Bronchial epithelial cell (primary cell): ENCODE data around the gene THAP8. TPM values are rescaled to one million over a fixed set of nuclear protein-coding genes. Genes with fewer than 3 reads are reported as not detected.

Experiments
- DNase-seq: peaks from one replicate; pipeline ENCODE4 v3.0.0-alpha.2; 2010; ENCODE audit warnings: low read depth
- FAIRE-seq: peaks from 2 replicates; lab custom pipeline; 2011; peaks lifted over from hg19 to GRCh38; lab: Jason Lieb, UNC
- H3K27me3 ChIP-seq: 2 replicates; pipeline ENCODE4 v1.5.1; 2011; ENCODE audit warnings: low read length; ENCODE audit not compliant: control insufficient read depth, insufficient read depth
- H3K36me3 ChIP-seq: 2 replicates; pipeline ENCODE4 v1.5.1; 2011; ENCODE audit warnings: low read length; ENCODE audit not compliant: control insufficient read depth, insufficient read depth
- H3K4me3 ChIP-seq: 2 replicates; pipeline ENCODE4 v1.5.1; 2011; ENCODE audit warnings: mild to moderate bottlenecking, low read depth, low read length, control low read depth
- CTCF ChIP-seq: IDR thresholded peaks from 2 replicates; pipeline ENCODE4 v1.5.1; 2011; ENCODE audit warnings: mild to moderate bottlenecking, moderate library complexity, low read length, control low read depth, inconsistent platforms; ENCODE audit not compliant: insufficient read depth, severe bottlenecking
- total RNA-seq: library from RNA; depleted of rRNA; stranded (reverse); fragments of >200 nt; gene quantifications from 2 replicates; pipeline ENCODE4 v1.2.1, GENCODE V29; 2014

THAP8 gene
- total RNA-seq, 1 donor from 2014 or later: 2.1 TPM

- DNase-seq (no peak), FAIRE-seq (no peak)
- Histone ChIP-seq H3K27me3 (no peaks in the 10 kb centered on the region), H3K4me3 (no peak overlapping the region), H3K36me3 (no peaks in the 10 kb centered on the region)
- TF ChIP-seq CTCF: no peak
Measured at GRCh38 chr19:36019061-36019670, 34.9 kb downstream of the THAP8 start.

- DNase-seq (peak; percentile 97), FAIRE-seq (no peak)
- H3K36me3 ChIP-seq: peaks cover 2% of the 10 kb centered on the region
- peak within 1 kb of the TSS; percentile 68 for H3K4me3 ChIP-seq
- no peak for TF ChIP-seq CTCF
- no peaks in the 10 kb centered on the region for H3K27me3 ChIP-seq
Measured at GRCh38 chr19:36014012-36014924, 39.8 kb downstream of the THAP8 start, which contains the start of gene ALKBH6. ALKBH6 (minus strand) TSS chr19:36014213; CDS start chr19:36013397, 816 bp downstream.

GRCh38 chr19:36013280-36014011, 40.6 kb downstream of the THAP8 start:
- FAIRE-seq (no peak), DNase-seq (no peak)
- Histone ChIP-seq H3K27me3 (no peaks in the 10 kb centered on the region), H3K36me3 (peaks cover 2% of the 10 kb centered on the region), H3K4me3 (peak overlapping the region; percentile 68)
- no peak for TF ChIP-seq CTCF

GRCh38 chr19:36010402-36010801, 43.7 kb downstream of the THAP8 start:
- no peak for TF ChIP-seq CTCF
- DNase-seq (no peak), FAIRE-seq (no peak)
- Histone ChIP-seq H3K36me3 (peaks cover 2% of the 10 kb centered on the region), H3K27me3 (no peaks in the 10 kb centered on the region), H3K4me3 (no peak overlapping the region)

- Histone ChIP-seq H3K4me3 (peak overlapping the region; percentile 41), H3K36me3 (peaks cover 2% of the 10 kb centered on the region), H3K27me3 (no peaks in the 10 kb centered on the region)
- FAIRE-seq (no peak), DNase-seq (no peak)
- no peak for TF ChIP-seq CTCF
Measured at GRCh38 chr19:36009633-36010379, 44.3 kb downstream of the THAP8 start.
